CD8-positive, alpha-beta memory T cell (primary cell): ENCODE data around the gene ZYX. TPM values are rescaled to one million over a fixed set of nuclear protein-coding genes. Genes with fewer than 3 reads are reported as not detected.

ENCODE experiments used
- CTCF ChIA-PET: fragments of 350-600 bp; sonication (Branson Sonifier 250); formaldehyde crosslinking; loops from one replicate; lab custom pipeline; 2021; ENCODE audit warnings: antibody characterized with exemption; lab: Charles Lee
- POLR2A ChIA-PET: fragments of 350-600 bp; sonication (Branson Sonifier 250); formaldehyde crosslinking; loops from one replicate; lab custom pipeline; 2021; ENCODE audit warnings: antibody characterized with exemption; lab: Charles Lee
- DNase-seq, 5 donors: peaks; one replicate each; pipeline versions ENCODE4 v3.0.0 to v3.0.0-alpha.2; 2020 to 2022; ENCODE audit warnings: mixed read lengths in 1 of 5
- H3K27ac ChIP-seq: one replicate; pipeline ENCODE4 v1.7.0; 2013; ENCODE audit warnings: low read depth, mild to moderate bottlenecking, low read length, moderate library complexity
- H3K27me3 ChIP-seq: 2 replicates; pipeline ENCODE4 v1.7.0; 2013; ENCODE audit warnings: low read length, mild to moderate bottlenecking; ENCODE audit not compliant: insufficient read depth, poor library complexity, severe bottlenecking
- H3K36me3 ChIP-seq: 2 replicates; pipeline ENCODE4 v1.7.0; 2013; ENCODE audit warnings: mild to moderate bottlenecking, low read length, moderate library complexity; ENCODE audit not compliant: insufficient read depth
- H3K4me1 ChIP-seq: 2 replicates; pipeline ENCODE4 v1.7.0; 2013; ENCODE audit warnings: mild to moderate bottlenecking, low read length, moderate library complexity; ENCODE audit not compliant: insufficient read depth
- H3K4me3 ChIP-seq: 2 replicates; pipeline ENCODE4 v1.7.0; 2013; ENCODE audit warnings: mild to moderate bottlenecking, low read length
- H3K9me3 ChIP-seq: 2 replicates; pipeline ENCODE4 v1.7.0; 2013; ENCODE audit warnings: mild to moderate bottlenecking, low read length
- H3K27ac Mint-ChIP-seq, 8 donors: one replicate each; pipeline ENCODE4 v1.8.0; 2020 to 2021; ENCODE audit warnings: mixed read lengths in 8 of 8, mild to moderate bottlenecking in 6 of 8, inconsistent platforms in 3 of 8, moderate library complexity in 3 of 8
- H3K27me3 Mint-ChIP-seq, 2 donors: one replicate each; pipeline ENCODE4 v1.8.0; 2020 to 2021; ENCODE audit warnings: mixed read lengths in 2 of 2, mild to moderate bottlenecking in 1 of 2, moderate library complexity in 1 of 2
- H3K36me3 Mint-ChIP-seq, 3 donors: one replicate each; pipeline ENCODE4 v1.8.0; 2020 to 2021; ENCODE audit warnings: mixed read lengths in 3 of 3, inconsistent platforms in 1 of 3, mild to moderate bottlenecking in 1 of 3
- H3K4me1 Mint-ChIP-seq, 3 donors: one replicate each; pipeline ENCODE4 v1.8.0; 2020 to 2021; ENCODE audit warnings: mixed read lengths in 3 of 3, inconsistent platforms in 1 of 3, mild to moderate bottlenecking in 1 of 3
- H3K4me3 Mint-ChIP-seq, 7 donors: one replicate each; pipeline ENCODE4 v1.8.0; 2020 to 2021; ENCODE audit warnings: mixed read lengths in 7 of 7, mild to moderate bottlenecking in 6 of 7, moderate library complexity in 4 of 7, inconsistent platforms in 2 of 7
- H3K9me3 Mint-ChIP-seq, 5 donors: one replicate each; pipeline ENCODE4 v1.8.0; 2020 to 2022; ENCODE audit warnings: mixed read lengths in 5 of 5, mild to moderate bottlenecking in 3 of 5, moderate library complexity in 2 of 5, inconsistent platforms in 1 of 5
- polyA plus RNA-seq: library from polyadenylated mRNA; unstranded; fragments of 300-500 nt; fragmentation: Illumina TruSeq; gene quantifications from one replicate; pipeline ENCODE4 v1.2.3, GENCODE V29; 2021
- total RNA-seq, 2 experiments: library from RNA; stranded (reverse); gene quantifications; one replicate each; pipeline ENCODE4 v1.2.3, GENCODE V29; 2021

Gene ZYX
- total and polyA plus RNA-seq, 3 experiments from 2014 or later, result 101 to 143 (median 104) TPM

DNA sequence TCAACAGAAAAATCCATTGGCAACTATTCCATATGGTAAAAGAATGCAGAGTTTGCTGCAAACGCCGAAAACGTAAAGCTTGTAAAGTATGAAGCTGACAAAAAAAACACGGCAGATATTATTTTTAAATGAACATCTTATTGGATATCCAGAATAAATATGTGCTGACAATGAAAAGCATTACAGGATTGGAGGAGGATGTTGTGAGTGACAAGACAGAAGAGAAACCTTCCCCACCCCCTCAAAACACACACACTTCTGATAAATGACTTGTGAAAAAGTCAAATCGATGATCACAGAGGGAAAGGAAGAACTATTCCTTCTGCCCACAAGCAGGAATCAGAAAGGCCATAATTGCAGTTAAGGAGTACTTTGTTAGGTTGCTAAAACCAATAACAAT is 33.2 kb upstream of the ZYX start:
- no peaks in the 10 kb centered on the region for H3K36me3 Mint-ChIP-seq
- no peaks in the 10 kb centered on the region for H3K27me3 ChIP-seq
- no peaks in the 10 kb centered on the region for H3K36me3 ChIP-seq
- H3K4me1 Mint-ChIP-seq, result peaks cover 7 to 10% (median 9%) of the 10 kb centered on the region in 3 donors
- no peak overlapping the region for H3K27ac ChIP-seq
- H3K27ac Mint-ChIP-seq, result peak overlapping the region in 1 of 8 donors; percentile 5
- H3K9me3 ChIP-seq, result no peaks in the 10 kb centered on the region
- no peak for DNase-seq
- ChIA-PET CTCF (interaction anchor here (0.8 to 1.3 kb wide), 3 partner anchors 9 to 107 kb away, joined by 3 to 8 read pairs (median 4); no protein-coding TSS in a partner anchor), POLR2A (interaction anchor here (0.6 kb wide), 1 partner anchor 23 kb away, joined by 14 read pairs; no protein-coding TSS in a partner anchor)
- H3K9me3 Mint-ChIP-seq, result no peaks in the 10 kb centered on the region
- no peak overlapping the region for H3K4me3 Mint-ChIP-seq
- H3K27me3 Mint-ChIP-seq, result peaks cover 3 to 9% of the 10 kb centered on the region in 2 donors
- no peak overlapping the region for H3K4me3 ChIP-seq
- peaks cover 8% of the 10 kb centered on the region for H3K4me1 ChIP-seq

DNA sequence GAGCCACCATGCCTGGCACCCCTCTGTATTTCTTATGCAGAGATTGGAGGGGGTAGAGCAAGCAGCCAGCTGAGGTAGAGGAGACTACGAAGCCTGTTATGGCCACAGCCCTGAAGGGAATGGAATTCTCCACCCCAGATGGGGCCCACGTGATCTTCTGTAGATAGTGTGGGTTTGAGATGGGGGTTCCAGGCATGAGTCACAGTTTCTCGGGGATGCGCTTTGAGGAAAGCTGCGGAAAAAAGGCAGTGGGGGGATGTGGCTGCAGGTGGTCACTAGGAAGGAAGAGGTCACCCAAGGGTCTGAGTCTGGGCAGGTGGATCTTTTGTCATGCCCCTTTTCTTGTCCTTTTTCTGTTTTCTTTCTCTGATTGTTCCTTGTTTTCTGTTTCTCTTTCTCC is 30.1 kb upstream of the ZYX start:
- DNase-seq, result no peak
- no peaks in the 10 kb centered on the region for H3K4me1 ChIP-seq
- no peaks in the 10 kb centered on the region for H3K36me3 Mint-ChIP-seq
- H3K4me1 Mint-ChIP-seq, result peaks cover 0 to 5% (median 0%) of the 10 kb centered on the region in 3 donors
- ChIA-PET POLR2A (no interaction called here), CTCF (interaction anchor here (1.0 to 1.4 kb wide), 3 partner anchors 29 to 110 kb away, joined by 3 to 4 read pairs (median 4); no protein-coding TSS in a partner anchor)
- no peak overlapping the region for H3K27ac ChIP-seq
- no peak overlapping the region for H3K27ac Mint-ChIP-seq
- H3K4me3 ChIP-seq, result no peak overlapping the region
- H3K9me3 Mint-ChIP-seq, result no peaks in the 10 kb centered on the region
- H3K4me3 Mint-ChIP-seq, result no peak overlapping the region
- H3K36me3 ChIP-seq, result no peaks in the 10 kb centered on the region
- H3K27me3 ChIP-seq, result no peaks in the 10 kb centered on the region
- no peaks in the 10 kb centered on the region for H3K9me3 ChIP-seq
- peaks cover 4 to 5% of the 10 kb centered on the region in 2 donors for H3K27me3 Mint-ChIP-seq

GRCh38 chr7:143351574-143351973 is 29.6 kb upstream of the ZYX start:
- H3K27ac Mint-ChIP-seq, result no peak overlapping the region
- H3K4me3 Mint-ChIP-seq, result no peak overlapping the region
- peaks cover 0 to 5% (median 0%) of the 10 kb centered on the region in 3 donors for H3K4me1 Mint-ChIP-seq
- ChIA-PET POLR2A (no interaction called here), CTCF (interaction anchor here (1.0 to 1.4 kb wide), 3 partner anchors 28 to 111 kb away, joined by 3 to 4 read pairs (median 4); no protein-coding TSS in a partner anchor)
- Histone ChIP-seq H3K9me3 (no peaks in the 10 kb centered on the region), H3K27me3 (no peaks in the 10 kb centered on the region), H3K36me3 (no peaks in the 10 kb centered on the region), H3K4me1 (no peaks in the 10 kb centered on the region), H3K27ac (no peak overlapping the region), H3K4me3 (no peak overlapping the region)
- no peaks in the 10 kb centered on the region for H3K9me3 Mint-ChIP-seq
- no peaks in the 10 kb centered on the region for H3K36me3 Mint-ChIP-seq
- DNase-seq, result no peak
- peaks cover 3 to 5% of the 10 kb centered on the region in 2 donors for H3K27me3 Mint-ChIP-seq

- Mint-ChIP-seq H3K9me3 (no peaks in the 10 kb centered on the region), H3K27ac (peak overlapping the region in 1 of 8 donors; percentile 68)
- POLR2A ChIA-PET, result no interaction called here
These were observed 28.6 kb upstream of the ZYX start for GRCh38 chr7:143352531-143353002.

GRCh38 chr7:143354376-143354775 is 26.8 kb upstream of the ZYX start:
- no peak overlapping the region for H3K4me3 ChIP-seq
- peaks cover 3 to 5% of the 10 kb centered on the region in 2 donors for H3K27me3 Mint-ChIP-seq
- no peaks in the 10 kb centered on the region for H3K9me3 ChIP-seq
- peaks cover 0 to 5% (median 0%) of the 10 kb centered on the region in 3 donors for H3K4me1 Mint-ChIP-seq
- no peaks in the 10 kb centered on the region for H3K36me3 Mint-ChIP-seq
- H3K36me3 ChIP-seq, result no peaks in the 10 kb centered on the region
- no peaks in the 10 kb centered on the region for H3K27me3 ChIP-seq
- no peaks in the 10 kb centered on the region for H3K9me3 Mint-ChIP-seq
- H3K4me3 Mint-ChIP-seq, result no peak overlapping the region
- no peaks in the 10 kb centered on the region for H3K4me1 ChIP-seq
- no peak overlapping the region for H3K27ac ChIP-seq
- ChIA-PET CTCF (no interaction called here), POLR2A (no interaction called here)
- no peak overlapping the region for H3K27ac Mint-ChIP-seq
- no peak for DNase-seq

More at GRCh38 chr7:143352531-143353002, 28.6 kb upstream of the ZYX start:
- Mint-ChIP-seq H3K4me3 (no peak overlapping the region), H3K27me3 (peaks cover 3 to 5% of the 10 kb centered on the region in 2 donors), H3K36me3 (no peaks in the 10 kb centered on the region), H3K4me1 (peaks cover 0 to 5% (median 0%) of the 10 kb centered on the region in 3 donors)
- Histone ChIP-seq H3K27ac (no peak overlapping the region), H3K36me3 (no peaks in the 10 kb centered on the region), H3K4me1 (no peaks in the 10 kb centered on the region), H3K27me3 (no peaks in the 10 kb centered on the region), H3K4me3 (no peak overlapping the region), H3K9me3 (no peaks in the 10 kb centered on the region)
- no peak for DNase-seq
- CTCF ChIA-PET, result no interaction called here

DNA sequence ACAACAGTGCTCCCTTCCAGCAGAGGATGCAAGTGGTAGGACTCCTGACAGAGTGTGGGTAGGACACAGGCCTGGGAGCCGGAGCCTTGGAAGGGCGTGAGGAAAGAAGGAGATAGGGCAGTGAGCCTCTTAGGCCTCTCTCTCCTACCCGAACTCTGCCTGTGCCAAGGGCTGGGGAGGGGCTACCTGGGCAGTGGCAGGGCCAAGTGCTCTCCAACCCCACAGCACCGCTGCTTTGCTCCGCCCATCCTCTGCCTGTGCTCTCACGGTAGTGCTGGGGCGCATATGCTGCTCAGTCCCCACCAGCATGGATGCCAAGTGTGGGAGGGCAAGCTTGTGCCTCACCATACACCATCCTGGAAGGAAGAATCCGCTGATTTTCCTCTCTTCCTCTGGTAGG is 26.2 kb upstream of the ZYX start:
- Mint-ChIP-seq H3K9me3 (no peaks in the 10 kb centered on the region), H3K27ac (peak overlapping the region in 1 of 8 donors; percentile 60)
- POLR2A ChIA-PET, result interaction anchor here (1.0 kb wide), 1 partner anchor 21 kb away, joined by 4 read pairs; no protein-coding TSS in a partner anchor

GRCh38 chr7:143355450-143356385 is 25.4 kb upstream of the ZYX start:
- Histone ChIP-seq H3K9me3 (no peaks in the 10 kb centered on the region), H3K27me3 (no peaks in the 10 kb centered on the region), H3K4me1 (no peaks in the 10 kb centered on the region), H3K36me3 (no peaks in the 10 kb centered on the region), H3K27ac (no peak overlapping the region), H3K4me3 (no peak overlapping the region)
- peaks cover 5 to 6% of the 10 kb centered on the region in 2 donors for H3K27me3 Mint-ChIP-seq
- no peak overlapping the region for H3K4me3 Mint-ChIP-seq
- H3K9me3 Mint-ChIP-seq, result no peaks in the 10 kb centered on the region
- ChIA-PET POLR2A (interaction anchor here (1.0 kb wide), 1 partner anchor 20 kb away, joined by 4 read pairs; no protein-coding TSS in a partner anchor), CTCF (interaction anchor here (1.0 to 3.1 kb wide), 6 partner anchors 10 to 115 kb away, joined by 3 to 11 read pairs (median 5); partner anchors contain the start of gene ZYX)
- no peaks in the 10 kb centered on the region for H3K36me3 Mint-ChIP-seq
- peaks cover 3 to 10% (median 5%) of the 10 kb centered on the region in 3 donors for H3K4me1 Mint-ChIP-seq
- peak overlapping the region in 1 of 8 donors; percentile 60 for H3K27ac Mint-ChIP-seq
- DNase-seq, result no peak

More for the DNA sequence above, 26.2 kb upstream of the ZYX start:
- no peak for DNase-seq
- no peak overlapping the region for H3K4me3 Mint-ChIP-seq
- no peaks in the 10 kb centered on the region for H3K36me3 Mint-ChIP-seq
- no peaks in the 10 kb centered on the region for H3K4me1 ChIP-seq
- no peaks in the 10 kb centered on the region for H3K36me3 ChIP-seq
- H3K4me1 Mint-ChIP-seq, result peaks cover 0 to 5% (median 0%) of the 10 kb centered on the region in 3 donors
- no peak overlapping the region for H3K4me3 ChIP-seq
- CTCF ChIA-PET, result interaction anchor here (1.0 to 2.4 kb wide), 4 partner anchors 10 to 115 kb away, joined by 3 to 9 read pairs (median 5); no protein-coding TSS in a partner anchor
- no peaks in the 10 kb centered on the region for H3K27me3 ChIP-seq
- peaks cover 3 to 5% of the 10 kb centered on the region in 2 donors for H3K27me3 Mint-ChIP-seq
- H3K27ac ChIP-seq, result no peak overlapping the region
- H3K9me3 ChIP-seq, result no peaks in the 10 kb centered on the region
